Peyer's patch (tissue), 4 donors: Measurements from ENCODE around the gene TUFM. TPM values are rescaled to one million over a fixed set of nuclear protein-coding genes. Genes with fewer than 3 reads are reported as not detected.
"Not testable (repeated sequence)": the region's sequence is repeated elsewhere in the genome, so short reads cannot be mapped to it uniquely, and the experiment has no call there.

Experiments
- DNase-seq, 3 donors: peaks; one replicate each; pipeline ENCODE4 v3.0.0-alpha.2; 2017 to 2019
- H3K27ac ChIP-seq, 4 donors: fragments of 200-600 bp; sonication (generic); one replicate each; pipeline ENCODE4 v1.5.1; 2016 to 2019
- H3K27me3 ChIP-seq, 2 donors: fragments of 200-600 bp; sonication (generic); one replicate each; pipeline ENCODE4 v1.5.1; 2019
- H3K36me3 ChIP-seq, 3 donors: fragments of 200-600 bp; sonication (generic); one replicate each; pipeline ENCODE4 v1.5.1; 2016 to 2019
- H3K4me1 ChIP-seq, 4 donors: fragments of 200-600 bp; sonication (generic); one replicate each; pipeline ENCODE4 v1.5.1; 2016 to 2019
- H3K4me3 ChIP-seq, 4 donors: fragments of 200-600 bp; sonication (generic); 1 replicate in 3 of 4; 2 replicates in 1 of 4; pipeline ENCODE4 v1.5.1; 2016 to 2019; ENCODE audit warnings: mild to moderate bottlenecking in 1 of 4
- H3K9me3 ChIP-seq, 4 donors: fragments of 200-600 bp; sonication (generic); one replicate each; pipeline ENCODE4 v1.5.1; 2016 to 2019; ENCODE audit warnings: mild to moderate bottlenecking in 1 of 4
- CTCF ChIP-seq, 6 experiments: fragments of 450-650 bp in 4 of 6; fragments of 200-600 bp in 2 of 6; sonication (generic) in 1 of 6; IDR thresholded peaks; one replicate each; pipeline ENCODE4 v1.5.1; 2017 to 2019; ENCODE audit warnings: antibody characterized with exemption in 6 of 6, mild to moderate bottlenecking in 3 of 6, moderate library complexity in 1 of 6
- POLR2A ChIP-seq, 2 donors: fragments of 450-650 bp; IDR thresholded peaks; one replicate each; pipeline ENCODE4 v1.5.1; 2017; ENCODE audit warnings: antibody characterized with exemption in 2 of 2, mild to moderate bottlenecking in 2 of 2, moderate library complexity in 2 of 2
- total RNA-seq, 4 donors: library from RNA; depleted of rRNA; stranded (reverse); fragments of >200 nt; gene quantifications; one replicate each; pipeline ENCODE4 v1.1.0, GENCODE V29; 2016

TUFM gene
- total RNA-seq, 4 donors from 2014 or later: 125 to 157 (median 131) TPM

GRCh38 chr16:28886945-28887344, 40.8 kb upstream of the TUFM start:
- H3K9me3 ChIP-seq: no peaks in the 10 kb centered on the region
- TF ChIP-seq CTCF (IDR thresholded peaks at IDR 0.05) (no peak), POLR2A (IDR thresholded peaks at IDR 0.05) (no peak)
- no peak overlapping the region for H3K4me3 ChIP-seq
- H3K4me1 ChIP-seq: no peaks in the 10 kb centered on the region
- H3K27ac ChIP-seq: no peak overlapping the region
- H3K27me3 ChIP-seq: no peaks in the 10 kb centered on the region
- no peaks in the 10 kb centered on the region for H3K36me3 ChIP-seq
- DNase-seq: no peak

GRCh38 chr16:28884045-28884444, 37.9 kb upstream of the TUFM start:
- Histone ChIP-seq H3K4me1 (peaks cover 0 to 12% (median 6%) of the 10 kb centered on the region in 4 donors), H3K9me3 (no peaks in the 10 kb centered on the region), H3K27me3 (no peaks in the 10 kb centered on the region), H3K27ac (no peak overlapping the region), H3K4me3 (no peak overlapping the region), H3K36me3 (no peaks in the 10 kb centered on the region)
- no peak for DNase-seq
- no peak for TF ChIP-seq POLR2A (IDR thresholded peaks at IDR 0.05)
- TF ChIP-seq CTCF (IDR thresholded peaks at IDR 0.05): no peak

GRCh38 chr16:28883221-28883996, 37.3 kb upstream of the TUFM start:
- Histone ChIP-seq H3K27me3 (no peaks in the 10 kb centered on the region), H3K4me1 (peaks cover 0 to 15% (median 6%) of the 10 kb centered on the region in 4 donors), H3K9me3 (no peaks in the 10 kb centered on the region), H3K36me3 (no peaks in the 10 kb centered on the region), H3K27ac (no peak overlapping the region), H3K4me3 (no peak overlapping the region)
- TF ChIP-seq CTCF (IDR thresholded peaks at IDR 0.05) (no peak), POLR2A (IDR thresholded peaks at IDR 0.05) (no peak)
- no peak for DNase-seq

DNA sequence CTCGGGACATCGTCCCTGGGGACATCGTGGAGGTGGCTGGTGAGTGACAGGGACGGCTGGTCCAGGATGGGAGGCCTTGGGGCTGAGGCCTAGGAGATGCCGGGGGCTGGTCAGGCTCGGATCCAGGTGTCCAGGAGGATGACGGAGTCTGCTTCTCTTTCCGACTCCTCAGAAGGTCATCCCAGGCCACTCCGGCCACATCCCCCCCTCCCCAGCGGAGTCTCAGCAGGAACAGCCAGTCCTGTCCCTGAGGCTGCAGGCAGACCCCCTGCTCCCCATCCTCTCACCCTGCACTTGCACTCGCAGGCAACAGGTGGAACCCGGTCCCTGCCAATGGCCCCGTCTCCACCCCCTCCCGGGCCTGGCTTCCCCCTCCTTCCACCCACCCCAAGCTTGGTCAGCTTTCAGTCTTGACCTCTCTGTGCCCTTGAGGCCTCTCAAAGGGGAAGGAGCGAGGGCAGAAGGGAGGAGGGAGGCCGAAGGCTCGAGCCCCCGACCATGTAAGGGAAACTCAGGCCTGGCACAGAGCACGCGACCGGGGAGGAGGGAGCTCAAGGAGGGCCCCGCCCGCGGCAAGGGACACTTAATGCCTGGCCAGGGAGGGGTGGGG, 36.5 kb upstream of the TUFM start:
- H3K4me3 ChIP-seq: no peak overlapping the region
- TF ChIP-seq POLR2A (IDR thresholded peaks at IDR 0.05) (no peak), CTCF (IDR thresholded peaks at IDR 0.05) (no peak)
- no peak for DNase-seq

GRCh38 chr16:28881565-28881964, 35.4 kb upstream of the TUFM start:
- not testable (repeated sequence) for H3K4me3 ChIP-seq, DNase-seq, H3K27ac ChIP-seq, H3K9me3 ChIP-seq, H3K27me3 ChIP-seq, H3K36me3 ChIP-seq
- H3K4me1 ChIP-seq: peaks cover 0 to 15% (median 6%) of the 10 kb centered on the region in 4 donors

More for the DNA sequence above, 36.5 kb upstream of the TUFM start:
- Histone ChIP-seq H3K36me3 (no peaks in the 10 kb centered on the region), H3K27ac (no peak overlapping the region), H3K9me3 (no peaks in the 10 kb centered on the region), H3K27me3 (no peaks in the 10 kb centered on the region), H3K4me1 (peaks cover 0 to 15% (median 6%) of the 10 kb centered on the region in 4 donors)

- Histone ChIP-seq H3K36me3 (no peaks in the 10 kb centered on the region), H3K4me3 (no peak overlapping the region), H3K4me1 (peaks cover 0 to 15% (median 6%) of the 10 kb centered on the region in 4 donors), H3K27me3 (no peaks in the 10 kb centered on the region), H3K27ac (no peak overlapping the region), H3K9me3 (no peaks in the 10 kb centered on the region)
- DNase-seq: no peak
- TF ChIP-seq POLR2A (IDR thresholded peaks at IDR 0.05) (no peak), CTCF (IDR thresholded peaks at IDR 0.05) (no peak)
These were observed 34.8 kb upstream of the TUFM start for GRCh38 chr16:28880955-28881354.
